Thyroid gland (tissue), 4 donors: ENCODE measurements around the gene HEMK1.

Source experiments
- POLR2A ChIP-seq, 2 donors: fragments of 450-650 bp; IDR thresholded peaks; one replicate each; pipeline ENCODE4 v1.6.1; 2017; ENCODE audit warnings: antibody characterized with exemption in 2 of 2, mild to moderate bottlenecking in 2 of 2, moderate library complexity in 1 of 2
- TF ChIP-seq, protein P1 (sequence below), 6 experiments: fragments of 200-600 bp in 3 of 6; fragments of 450-650 bp in 3 of 6; sonication (generic) in 3 of 6; IDR thresholded peaks; one replicate each; pipeline ENCODE4 v1.5.1; 2016 to 2019; ENCODE audit warnings: antibody characterized with exemption in 6 of 6, mild to moderate bottlenecking in 2 of 6, inconsistent platforms in 1 of 6, moderate library complexity in 1 of 6

DNA sequence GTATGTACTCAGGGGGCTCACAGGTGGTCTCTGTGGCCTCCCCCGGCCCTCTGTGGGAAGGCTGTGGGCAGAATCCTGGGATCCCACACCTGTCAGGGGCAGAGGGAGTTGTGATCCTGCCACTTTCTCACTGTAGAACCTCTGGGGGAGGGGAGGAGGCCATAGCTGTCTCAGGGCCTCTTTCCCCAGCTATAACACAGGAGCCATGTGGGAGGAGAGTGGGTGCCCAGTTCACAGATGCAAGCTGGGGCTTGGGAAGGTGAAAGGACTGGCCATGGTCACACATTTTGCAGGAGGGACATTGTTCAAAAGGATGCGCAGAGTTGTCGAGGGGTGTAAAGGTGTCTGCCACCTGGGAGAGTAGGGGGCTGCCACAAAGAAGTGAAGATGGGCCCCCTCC, 59.3 kb downstream of the HEMK1 start:
- TF ChIP-seq POLR2A (IDR thresholded peaks at IDR 0.05), result no peak
- TF ChIP-seq, protein P1, sequence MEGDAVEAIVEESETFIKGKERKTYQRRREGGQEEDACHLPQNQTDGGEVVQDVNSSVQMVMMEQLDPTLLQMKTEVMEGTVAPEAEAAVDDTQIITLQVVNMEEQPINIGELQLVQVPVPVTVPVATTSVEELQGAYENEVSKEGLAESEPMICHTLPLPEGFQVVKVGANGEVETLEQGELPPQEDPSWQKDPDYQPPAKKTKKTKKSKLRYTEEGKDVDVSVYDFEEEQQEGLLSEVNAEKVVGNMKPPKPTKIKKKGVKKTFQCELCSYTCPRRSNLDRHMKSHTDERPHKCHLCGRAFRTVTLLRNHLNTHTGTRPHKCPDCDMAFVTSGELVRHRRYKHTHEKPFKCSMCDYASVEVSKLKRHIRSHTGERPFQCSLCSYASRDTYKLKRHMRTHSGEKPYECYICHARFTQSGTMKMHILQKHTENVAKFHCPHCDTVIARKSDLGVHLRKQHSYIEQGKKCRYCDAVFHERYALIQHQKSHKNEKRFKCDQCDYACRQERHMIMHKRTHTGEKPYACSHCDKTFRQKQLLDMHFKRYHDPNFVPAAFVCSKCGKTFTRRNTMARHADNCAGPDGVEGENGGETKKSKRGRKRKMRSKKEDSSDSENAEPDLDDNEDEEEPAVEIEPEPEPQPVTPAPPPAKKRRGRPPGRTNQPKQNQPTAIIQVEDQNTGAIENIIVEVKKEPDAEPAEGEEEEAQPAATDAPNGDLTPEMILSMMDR (IDR thresholded peaks at IDR 0.05), result no peak
